ENCODE measurements around the gene KRT83.
"Not testable (repeated sequence)": the region's sequence is repeated elsewhere in the genome, so short reads cannot be mapped to it uniquely, and the experiment has no call there.

Gene KRT83

GRCh38 chr12:52352951-52353350 is 31.8 kb upstream of the KRT83 start:
- no peak for DNase-seq

GRCh38 chr12:52351196-52352059 is 30.2 kb upstream of the KRT83 start:
- no peak for DNase-seq

GRCh38 chr12:52350786-52351185 is 29.6 kb upstream of the KRT83 start:
- DNase-seq, result no peak

GRCh38 chr12:52350021-52350620 is 28.9 kb upstream of the KRT83 start:
- no peak for DNase-seq

GRCh38 chr12:52349196-52349595 is 28.0 kb upstream of the KRT83 start:
- no peak for DNase-seq

GRCh38 chr12:52347551-52348510 is 26.6 kb upstream of the KRT83 start:
- DNase-seq, result no peak

GRCh38 chr12:52347016-52347415 is 25.8 kb upstream of the KRT83 start:
- no peak for DNase-seq

- no peak for DNase-seq
These were observed 25.4 kb upstream of the KRT83 start for GRCh38 chr12:52346593-52346992.

GRCh38 chr12:52345041-52345440 is 23.8 kb upstream of the KRT83 start:
- DNase-seq, result not testable (repeated sequence)

- DNase-seq, result no peak
These were observed 22.9 kb upstream of the KRT83 start for GRCh38 chr12:52344111-52344510.

- DNase-seq, result no peak
These were observed 22.4 kb upstream of the KRT83 start for GRCh38 chr12:52343550-52343949.

- no peak for DNase-seq
These were observed 21.7 kb upstream of the KRT83 start for GRCh38 chr12:52342781-52343490.

GRCh38 chr12:52341066-52341580 is 19.9 kb upstream of the KRT83 start:
- DNase-seq, result no peak

- DNase-seq, result no peak
These were observed 17.2 kb upstream of the KRT83 start for GRCh38 chr12:52338241-52338960.

- no peak for DNase-seq
These were observed 15.9 kb upstream of the KRT83 start for GRCh38 chr12:52337054-52337453.

GRCh38 chr12:52336641-52337040 is 15.4 kb upstream of the KRT83 start:
- no peak for DNase-seq

GRCh38 chr12:52335598-52336262 is 14.5 kb upstream of the KRT83 start:
- DNase-seq, result no peak

- no peak for DNase-seq
These were observed 13.0 kb upstream of the KRT83 start for GRCh38 chr12:52334185-52334584.

GRCh38 chr12:52333321-52333720 is 12.1 kb upstream of the KRT83 start:
- DNase-seq, result no peak

GRCh38 chr12:52332381-52332780 is 11.2 kb upstream of the KRT83 start:
- no peak for DNase-seq

GRCh38 chr12:52331833-52332232 is 10.6 kb upstream of the KRT83 start:
- no peak for DNase-seq
